NCI-H146 (cell line): ENCODE results near the gene CAMTA1.

ENCODE experiments used
- DNase-seq: peaks from one replicate; lab custom pipeline; 2025; lab: John Stamatoyannopoulos, UW

The CAMTA1 gene

GRCh38 chr1:7387053-7387927 lies 602.0 kb downstream of the CAMTA1 start:
- no peak for DNase-seq

GRCh38 chr1:7388141-7388487 lies 602.9 kb downstream of the CAMTA1 start:
- no peak for DNase-seq

GRCh38 chr1:7388488-7389185 lies 603.4 kb downstream of the CAMTA1 start:
- DNase-seq, result no peak

GRCh38 chr1:7389201-7389905 lies 604.1 kb downstream of the CAMTA1 start:
- no peak for DNase-seq

GRCh38 chr1:7389906-7390603 lies 604.8 kb downstream of the CAMTA1 start:
- DNase-seq, result no peak

GRCh38 chr1:7390604-7391000 lies 605.3 kb downstream of the CAMTA1 start:
- no peak for DNase-seq

GRCh38 chr1:7393136-7393535 lies 607.9 kb downstream of the CAMTA1 start:
- no peak for DNase-seq

- no peak for DNase-seq
Measured at GRCh38 chr1:7395251-7395650, 610.0 kb downstream of the CAMTA1 start.

GRCh38 chr1:7398982-7399381 lies 613.7 kb downstream of the CAMTA1 start:
- DNase-seq, result no peak

GRCh38 chr1:7399514-7400125 lies 614.4 kb downstream of the CAMTA1 start:
- no peak for DNase-seq

- DNase-seq, result no peak
Measured at GRCh38 chr1:7400566-7400965, 615.3 kb downstream of the CAMTA1 start.

GRCh38 chr1:7401814-7402547 lies 616.7 kb downstream of the CAMTA1 start:
- DNase-seq, result peak; percentile 25

- no peak for DNase-seq
Measured at GRCh38 chr1:7402548-7402850, 617.2 kb downstream of the CAMTA1 start.

- DNase-seq, result no peak
Measured at GRCh38 chr1:7403265-7404045, 618.2 kb downstream of the CAMTA1 start.

- no peak for DNase-seq
Measured at GRCh38 chr1:7404046-7404742, 618.9 kb downstream of the CAMTA1 start.

GRCh38 chr1:7405844-7406500 lies 620.7 kb downstream of the CAMTA1 start:
- no peak for DNase-seq

- no peak for DNase-seq
Measured at GRCh38 chr1:7406641-7407543, 621.6 kb downstream of the CAMTA1 start.

GRCh38 chr1:7407544-7407895 lies 622.3 kb downstream of the CAMTA1 start:
- DNase-seq, result no peak
